Colonic mucosa (tissue), 4 donors: Measurements from ENCODE around the gene THADA. TPM values are rescaled to one million over a fixed set of nuclear protein-coding genes. Genes with fewer than 3 reads are reported as not detected.
"Not testable (repeated sequence)": the region's sequence is repeated elsewhere in the genome, so short reads cannot be mapped to it uniquely, and the experiment has no call there.

Experiments used
- DNase-seq: peaks from one replicate; pipeline ENCODE4 v3.0.0-alpha.2; 2020
- H3K27ac ChIP-seq: fragments of 200-600 bp; one replicate; pipeline ENCODE4 v1.8.0; 2021
- H3K27me3 ChIP-seq: fragments of 200-600 bp; one replicate; pipeline ENCODE4 v1.8.0; 2021
- H3K36me3 ChIP-seq: fragments of 200-600 bp; one replicate; pipeline ENCODE4 v1.8.0; 2021
- H3K4me1 ChIP-seq: fragments of 200-600 bp; one replicate; pipeline ENCODE4 v1.8.0; 2021; ENCODE audit warnings: mild to moderate bottlenecking
- H3K4me3 ChIP-seq: fragments of 200-600 bp; one replicate; pipeline ENCODE4 v1.8.0; 2021
- H3K9ac ChIP-seq, 2 donors: one replicate each; pipeline ENCODE4 v1.7.0; 2013; ENCODE audit warnings: control low read depth in 2 of 2, low read depth in 2 of 2, low read length in 2 of 2
- H3K9me3 ChIP-seq: fragments of 200-600 bp; one replicate; pipeline ENCODE4 v1.8.0; 2021
- intact Hi-C: fragments of 100-400 bp; cut with DNase I; formaldehyde crosslinking; loops from one replicate; pipeline ENCODE4 v1.14.1; 2022
- total RNA-seq, 2 donors: library from RNA; stranded (reverse); fragmentation: NEBNext Ultra II Directional in 1 of 2; extraction: Animal tissue kit (Norgen Biotek cat#: 25700) in 1 of 2; gene quantifications; one replicate each; pipeline ENCODE4 v1.2.1, GENCODE V29; 2021
- TF ChIP-seq, protein P1 (sequence below): fragments of 200-600 bp; IDR thresholded peaks from one replicate; pipeline ENCODE4 v1.8.0; 2022; ENCODE audit warnings: antibody characterized with exemption, mild to moderate bottlenecking
- donor health status: healthy.
- donor health status: DM: no; HTN: no; CAD: no.
- donor health status: DM: no; HTN: no; CAD: no.

THADA gene
- total RNA-seq, 2 donors from 2014 or later = 14.6 to 31.4 TPM

DNA sequence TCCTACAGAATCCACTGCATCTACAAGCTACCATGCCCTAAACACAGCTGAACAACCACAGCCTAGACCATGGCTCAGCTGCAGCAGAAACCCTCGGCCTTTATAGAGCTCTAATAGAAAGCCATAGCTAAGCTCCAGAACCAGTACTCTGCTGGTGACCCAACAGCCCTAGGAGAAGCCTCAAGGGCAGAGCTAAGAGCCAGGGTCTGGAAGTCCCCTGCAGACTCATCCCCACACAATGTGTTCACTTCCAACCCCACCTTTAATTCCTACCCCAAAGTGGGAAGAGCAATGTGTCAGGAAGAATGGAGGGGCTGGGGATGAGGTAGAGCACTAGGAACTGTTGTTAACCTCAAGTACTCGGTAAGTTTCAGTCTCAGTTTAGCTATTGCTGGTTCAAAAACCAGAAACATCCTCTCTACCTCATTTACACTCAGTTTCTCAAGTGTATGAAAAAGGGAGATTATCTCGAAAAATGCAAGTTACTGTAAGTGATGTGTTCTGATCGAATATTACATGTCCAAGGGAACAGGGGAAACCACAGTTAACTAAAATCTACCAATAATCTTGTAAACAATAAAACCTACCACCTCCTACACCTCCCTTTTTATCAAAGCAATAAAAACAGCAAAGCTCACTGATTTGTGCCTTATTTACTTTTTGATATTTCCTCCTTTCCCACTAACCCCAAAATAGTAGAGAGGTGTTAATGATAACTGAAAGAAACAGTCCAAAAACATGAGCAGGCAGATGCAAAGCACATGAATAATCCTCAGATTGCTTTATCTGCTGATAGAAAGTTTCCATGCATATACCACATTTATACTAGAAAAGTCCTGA lies 36.2 kb downstream of the THADA start:
- H3K27me3 ChIP-seq = no peaks in the 10 kb centered on the region
- DNase-seq = no peak
- H3K4me3 ChIP-seq = no peak overlapping the region
- no peaks in the 10 kb centered on the region for H3K9me3 ChIP-seq
- intact Hi-C loops = no loop called here
- no peaks in the 10 kb centered on the region for H3K4me1 ChIP-seq
- H3K9ac ChIP-seq = no peak overlapping the region
- H3K36me3 ChIP-seq = no peaks in the 10 kb centered on the region
- TF ChIP-seq, protein P1, sequence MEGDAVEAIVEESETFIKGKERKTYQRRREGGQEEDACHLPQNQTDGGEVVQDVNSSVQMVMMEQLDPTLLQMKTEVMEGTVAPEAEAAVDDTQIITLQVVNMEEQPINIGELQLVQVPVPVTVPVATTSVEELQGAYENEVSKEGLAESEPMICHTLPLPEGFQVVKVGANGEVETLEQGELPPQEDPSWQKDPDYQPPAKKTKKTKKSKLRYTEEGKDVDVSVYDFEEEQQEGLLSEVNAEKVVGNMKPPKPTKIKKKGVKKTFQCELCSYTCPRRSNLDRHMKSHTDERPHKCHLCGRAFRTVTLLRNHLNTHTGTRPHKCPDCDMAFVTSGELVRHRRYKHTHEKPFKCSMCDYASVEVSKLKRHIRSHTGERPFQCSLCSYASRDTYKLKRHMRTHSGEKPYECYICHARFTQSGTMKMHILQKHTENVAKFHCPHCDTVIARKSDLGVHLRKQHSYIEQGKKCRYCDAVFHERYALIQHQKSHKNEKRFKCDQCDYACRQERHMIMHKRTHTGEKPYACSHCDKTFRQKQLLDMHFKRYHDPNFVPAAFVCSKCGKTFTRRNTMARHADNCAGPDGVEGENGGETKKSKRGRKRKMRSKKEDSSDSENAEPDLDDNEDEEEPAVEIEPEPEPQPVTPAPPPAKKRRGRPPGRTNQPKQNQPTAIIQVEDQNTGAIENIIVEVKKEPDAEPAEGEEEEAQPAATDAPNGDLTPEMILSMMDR = no peak
- H3K27ac ChIP-seq = no peak overlapping the region

DNA sequence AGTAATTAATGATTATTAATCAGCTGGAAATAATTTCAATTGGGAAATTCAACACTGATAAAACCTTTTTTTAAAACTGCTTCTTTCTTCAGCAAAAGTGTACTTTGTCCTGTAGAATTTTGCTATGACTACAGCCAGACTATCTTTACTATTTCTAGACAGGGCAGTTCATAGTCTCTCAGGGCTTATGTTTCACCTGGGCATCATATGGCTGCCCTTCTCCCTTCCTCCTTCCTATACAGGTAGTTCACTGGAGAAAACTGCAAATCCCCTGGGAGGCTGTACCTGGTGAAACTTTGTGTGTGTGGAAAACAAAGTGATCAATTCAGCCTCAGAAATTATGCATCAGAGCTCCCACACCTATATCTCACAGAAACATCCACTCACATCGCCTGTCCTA lies 38.6 kb downstream of the THADA start:
- no peaks in the 10 kb centered on the region for H3K36me3 ChIP-seq
- no peak overlapping the region for H3K9ac ChIP-seq
- TF ChIP-seq, protein P1 = no peak
- no peaks in the 10 kb centered on the region for H3K9me3 ChIP-seq
- no peaks in the 10 kb centered on the region for H3K4me1 ChIP-seq
- DNase-seq = no peak
- no peaks in the 10 kb centered on the region for H3K27me3 ChIP-seq
- intact Hi-C loops = no loop called here
- no peak overlapping the region for H3K27ac ChIP-seq
- no peak overlapping the region for H3K4me3 ChIP-seq

DNA sequence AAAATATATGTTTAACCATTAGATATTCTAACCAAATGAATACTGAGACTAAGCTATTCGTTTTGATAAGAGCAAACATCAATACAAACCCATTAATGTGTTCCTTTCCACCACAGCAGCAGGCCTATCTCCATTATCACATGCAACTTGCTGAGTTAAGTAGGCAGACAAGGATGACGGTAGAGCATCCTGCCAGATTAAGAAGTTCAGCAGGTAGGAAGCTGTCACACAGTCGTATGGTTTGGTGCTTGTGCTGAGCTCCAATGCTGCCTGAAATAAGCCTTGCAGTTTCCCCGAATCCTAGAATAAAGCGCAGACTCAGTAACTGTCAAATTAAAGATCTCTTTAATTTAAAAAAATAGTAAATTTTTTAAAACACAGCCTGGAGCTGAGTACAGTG lies 39.6 kb downstream of the THADA start:
- H3K36me3 ChIP-seq = no peaks in the 10 kb centered on the region
- no peak overlapping the region for H3K4me3 ChIP-seq
- H3K9ac ChIP-seq = no peak overlapping the region
- TF ChIP-seq, protein P1 = no peak
- no peaks in the 10 kb centered on the region for H3K27me3 ChIP-seq
- no peaks in the 10 kb centered on the region for H3K9me3 ChIP-seq
- no peak for DNase-seq
- H3K27ac ChIP-seq = no peak overlapping the region
- H3K4me1 ChIP-seq = no peaks in the 10 kb centered on the region
- intact Hi-C loops = no loop called here

DNA sequence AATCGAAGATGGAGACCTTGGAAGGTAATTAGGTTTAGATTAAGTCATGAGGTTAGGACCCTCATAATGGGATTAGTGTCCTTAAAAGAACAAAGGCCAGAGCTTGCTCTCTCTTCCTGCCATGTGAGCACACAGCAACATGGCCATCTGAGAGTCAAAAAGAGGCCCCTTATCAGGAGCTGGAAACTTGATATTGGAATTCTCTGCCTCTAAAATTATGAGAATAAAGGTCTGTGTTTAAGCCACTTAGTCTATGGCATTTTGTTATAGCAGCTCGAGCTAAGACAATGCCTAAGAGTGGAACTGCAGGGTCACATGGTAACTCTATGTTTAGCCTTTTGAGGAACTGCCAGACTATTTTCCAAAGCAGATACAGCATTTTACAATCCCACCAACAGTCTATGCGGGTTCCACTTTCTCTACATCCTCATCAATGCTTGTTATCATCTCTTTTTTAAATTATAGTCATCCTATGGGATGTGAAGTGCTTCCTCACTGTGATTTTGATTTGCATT lies 42.4 kb downstream of the THADA start:
- no peak for DNase-seq
- no peaks in the 10 kb centered on the region for H3K4me1 ChIP-seq
- TF ChIP-seq, protein P1 = no peak
- intact Hi-C loops = no loop called here
- H3K4me3 ChIP-seq = no peak overlapping the region
- no peaks in the 10 kb centered on the region for H3K9me3 ChIP-seq
- no peaks in the 10 kb centered on the region for H3K27me3 ChIP-seq
- no peak overlapping the region for H3K27ac ChIP-seq
- no peaks in the 10 kb centered on the region for H3K36me3 ChIP-seq
- no peak overlapping the region for H3K9ac ChIP-seq

DNA sequence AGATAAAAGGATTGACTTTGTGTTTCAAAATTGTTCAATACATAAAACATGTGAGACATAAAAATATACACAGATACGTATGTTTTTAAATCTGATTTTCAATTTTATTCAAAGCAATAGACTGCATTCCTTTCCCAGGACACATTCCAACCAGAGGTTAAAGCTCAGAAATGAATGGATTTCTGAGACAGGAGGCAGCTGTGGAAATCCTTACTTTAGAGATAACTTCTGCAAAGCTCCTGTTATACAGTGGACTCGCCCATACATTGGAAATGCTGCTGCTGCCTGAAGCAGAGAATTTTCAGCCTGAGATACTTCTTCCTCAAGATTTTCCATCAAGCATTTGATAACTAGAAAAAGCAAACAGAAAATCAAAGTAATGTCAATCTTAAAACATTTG lies 43.8 kb downstream of the THADA start:
- Histone ChIP-seq H3K27me3 (no peaks in the 10 kb centered on the region), H3K36me3 (no peaks in the 10 kb centered on the region), H3K4me1 (no peaks in the 10 kb centered on the region), H3K9ac (no peak overlapping the region), H3K9me3 (no peaks in the 10 kb centered on the region), H3K4me3 (no peak overlapping the region), H3K27ac (no peak overlapping the region)
- intact Hi-C loops = no loop called here
- DNase-seq = no peak
- TF ChIP-seq, protein P1 = no peak

DNA sequence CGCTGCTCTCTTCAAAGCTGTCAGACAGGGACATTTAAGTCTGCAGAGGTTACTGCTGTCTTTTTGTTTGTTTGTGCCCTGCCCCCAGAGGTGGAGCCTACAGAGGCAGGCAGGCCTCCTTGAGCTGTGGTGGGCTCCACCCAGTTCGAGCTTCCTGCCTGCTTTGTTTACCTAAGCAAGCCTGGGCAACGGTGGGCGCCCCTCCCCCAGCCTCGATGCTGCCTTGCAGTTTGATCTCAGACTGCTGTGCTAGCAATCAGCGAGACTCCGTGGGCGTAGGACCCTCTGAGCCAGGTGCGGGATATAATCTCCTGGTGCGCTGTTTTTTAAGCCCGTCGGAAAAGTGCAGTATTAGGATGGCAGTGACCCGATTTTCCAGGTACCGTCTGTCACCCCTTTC lies 47.5 kb downstream of the THADA start:
- intact Hi-C loops, H3K36me3 ChIP-seq: not testable (repeated sequence)

More for the DNA sequence above, 47.5 kb downstream of the THADA start:
- DNase-seq, H3K9me3 ChIP-seq, H3K27ac ChIP-seq, H3K4me3 ChIP-seq, H3K4me1 ChIP-seq, H3K9ac ChIP-seq, H3K27me3 ChIP-seq: not testable (repeated sequence)
